GM18517 (cell line): ENCODE measurements around the gene TP53.
"Not testable (repeated sequence)": the region's sequence is repeated elsewhere in the genome, so short reads cannot be mapped to it uniquely, and the experiment has no call there.

Experiments
- ATAC-seq: cut with Tn5 transposase; IDR thresholded peaks from one replicate; pipeline ENCODE4 v1.9.1; 2021; ENCODE audit warnings: mild to moderate bottlenecking, moderate library complexity; ENCODE audit not compliant: unreplicated experiment

The TP53 gene

DNA sequence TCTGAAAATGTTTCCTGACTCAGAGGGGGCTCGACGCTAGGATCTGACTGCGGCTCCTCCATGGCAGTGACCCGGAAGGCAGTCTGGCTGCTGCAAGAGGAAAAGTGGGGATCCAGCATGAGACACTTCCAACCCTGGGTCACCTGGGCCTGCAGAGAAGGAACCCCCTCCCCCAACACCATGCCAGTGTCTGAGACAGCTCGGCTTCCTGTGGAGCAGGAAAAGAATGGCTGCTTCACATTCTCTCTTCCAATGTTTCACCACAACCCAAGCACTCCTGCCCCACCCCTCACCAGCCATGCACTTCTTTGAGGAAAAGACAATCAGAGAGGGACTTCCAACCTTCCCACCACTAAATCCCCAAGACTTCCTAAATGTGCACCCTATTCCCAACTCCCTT is 10.8 kb downstream of the TP53 start:
- no peak for ATAC-seq

- ATAC-seq, result no peak
Observed at GRCh38 chr17:7674934-7675333, 12.4 kb downstream of the TP53 start.

DNA sequence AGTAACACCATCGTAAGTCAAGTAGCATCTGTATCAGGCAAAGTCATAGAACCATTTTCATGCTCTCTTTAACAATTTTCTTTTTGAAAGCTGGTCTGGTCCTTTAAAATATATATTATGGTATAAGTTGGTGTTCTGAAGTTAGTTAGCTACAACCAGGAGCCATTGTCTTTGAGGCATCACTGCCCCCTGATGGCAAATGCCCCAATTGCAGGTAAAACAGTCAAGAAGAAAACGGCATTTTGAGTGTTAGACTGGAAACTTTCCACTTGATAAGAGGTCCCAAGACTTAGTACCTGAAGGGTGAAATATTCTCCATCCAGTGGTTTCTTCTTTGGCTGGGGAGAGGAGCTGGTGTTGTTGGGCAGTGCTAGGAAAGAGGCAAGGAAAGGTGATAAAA is 14.1 kb downstream of the TP53 start:
- ATAC-seq, result no peak

- no peak for ATAC-seq
Observed at GRCh38 chr17:7668482-7668881, 18.8 kb downstream of the TP53 start.

DNA sequence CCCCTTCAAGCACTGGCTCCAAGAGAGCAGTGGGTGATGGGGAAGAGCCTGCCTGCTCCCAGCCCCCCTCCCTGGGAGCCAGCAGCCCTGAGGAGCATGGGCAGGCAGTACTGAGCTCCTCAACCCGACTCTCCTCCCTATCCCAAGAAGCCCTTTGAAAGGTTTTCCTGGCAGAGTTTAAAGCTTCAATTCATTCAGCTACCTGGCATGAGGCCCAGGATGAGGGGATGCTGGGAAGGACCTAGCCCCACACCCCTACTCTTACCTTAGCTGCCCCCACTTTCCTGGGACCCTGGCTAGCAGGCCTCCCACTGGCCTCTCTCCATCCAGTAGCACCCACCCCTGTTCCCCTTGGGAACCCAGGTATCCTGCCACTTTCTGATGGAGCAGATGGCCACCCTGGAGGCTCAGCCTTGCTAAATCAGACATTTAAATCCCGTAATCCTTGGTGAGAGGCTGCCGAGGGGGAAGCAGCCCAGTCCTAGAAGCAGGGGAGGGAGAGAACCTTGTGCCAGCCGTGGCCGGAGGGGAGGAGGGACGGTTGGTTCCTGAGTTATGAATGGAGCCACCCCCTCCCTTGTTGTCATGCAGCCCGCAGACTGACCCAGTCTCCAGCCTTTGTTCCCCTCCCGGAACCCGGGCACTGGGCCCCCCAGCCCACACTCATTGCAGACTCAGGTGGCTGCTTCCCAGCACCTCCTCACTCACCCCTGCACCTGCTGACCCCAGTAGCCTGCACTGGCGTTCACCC is 19.5 kb downstream of the TP53 start:
- ATAC-seq, result no peak

DNA sequence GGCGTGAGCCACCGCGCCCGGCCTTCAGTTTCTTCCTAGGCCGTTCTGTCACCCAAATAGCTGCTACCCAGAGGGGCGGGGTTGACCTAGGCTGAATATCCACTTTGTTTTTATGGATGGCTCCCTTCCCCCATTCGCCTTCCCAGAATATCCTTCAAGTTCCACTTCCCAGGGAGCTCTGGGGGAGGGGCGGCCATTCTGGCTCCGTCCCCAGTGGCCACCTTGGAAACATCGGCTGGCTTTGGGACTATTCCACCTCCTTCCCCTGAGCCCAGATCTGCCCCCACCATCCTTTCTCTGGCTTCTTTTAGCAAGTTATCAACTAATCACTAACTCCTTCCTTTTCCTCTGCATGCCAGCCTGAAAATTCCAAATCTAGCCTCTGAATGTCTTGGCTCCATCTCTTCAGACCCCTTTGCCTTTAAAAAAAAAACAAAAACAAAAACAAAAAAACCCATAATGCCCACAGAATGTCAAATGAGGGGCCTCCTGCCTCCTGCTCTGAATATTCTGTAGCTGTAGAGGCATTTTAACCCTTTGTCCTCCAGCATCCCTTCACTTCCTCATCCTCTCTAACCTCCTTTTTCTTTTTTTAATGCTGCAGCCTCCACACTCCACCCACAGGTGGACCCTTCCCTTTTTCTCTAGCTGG is 30.2 kb downstream of the TP53 start:
- ATAC-seq, result no peak

DNA sequence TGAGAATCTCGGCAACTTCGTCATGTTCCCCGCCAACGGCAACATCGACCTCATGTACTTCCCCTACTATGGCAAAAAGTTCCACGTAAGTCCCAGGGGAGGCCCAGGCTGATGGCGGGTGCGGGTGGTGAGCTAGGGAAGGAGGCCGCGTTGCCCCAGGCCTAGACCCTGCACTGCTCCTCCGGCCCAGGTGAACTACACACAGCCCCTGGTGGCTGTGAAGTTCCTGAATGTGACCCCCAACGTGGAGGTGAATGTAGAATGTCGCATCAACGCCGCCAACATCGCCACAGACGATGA is 31.8 kb downstream of the TP53 start:
- no peak for ATAC-seq

DNA sequence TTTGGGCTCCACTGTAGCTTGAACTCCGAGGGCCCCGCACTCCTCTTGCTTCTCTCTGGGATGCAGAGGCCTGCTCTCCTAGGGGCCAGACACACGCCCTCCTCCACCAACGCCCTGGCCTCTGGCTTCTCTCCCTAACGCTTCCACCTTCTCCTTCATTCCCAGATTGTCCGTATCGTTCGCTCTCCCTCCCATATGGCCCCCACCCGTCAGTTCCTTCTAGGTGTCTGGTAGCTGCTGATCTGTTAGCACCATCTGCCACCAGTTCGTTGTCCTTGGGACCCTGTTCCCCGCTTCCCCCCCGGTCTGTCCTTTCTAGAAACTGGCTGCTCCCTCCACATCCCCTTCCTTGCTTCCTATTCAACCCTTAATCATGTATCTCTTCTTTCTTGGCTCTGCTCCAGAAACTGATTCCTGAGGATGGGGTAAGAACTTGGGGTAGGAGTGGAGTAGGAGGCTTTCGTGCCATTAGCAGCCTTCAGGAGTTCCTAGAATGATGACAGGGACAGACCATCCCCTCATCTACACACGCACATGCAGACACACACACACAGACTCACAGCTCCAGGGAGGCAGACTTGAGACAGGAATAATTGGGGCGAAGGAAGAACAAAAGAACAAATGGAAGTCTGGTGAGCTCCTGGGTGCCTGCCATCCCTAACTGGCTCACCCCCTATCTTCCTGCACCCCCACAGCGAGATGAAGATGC is 32.3 kb downstream of the TP53 start:
- ATAC-seq, result no peak

DNA sequence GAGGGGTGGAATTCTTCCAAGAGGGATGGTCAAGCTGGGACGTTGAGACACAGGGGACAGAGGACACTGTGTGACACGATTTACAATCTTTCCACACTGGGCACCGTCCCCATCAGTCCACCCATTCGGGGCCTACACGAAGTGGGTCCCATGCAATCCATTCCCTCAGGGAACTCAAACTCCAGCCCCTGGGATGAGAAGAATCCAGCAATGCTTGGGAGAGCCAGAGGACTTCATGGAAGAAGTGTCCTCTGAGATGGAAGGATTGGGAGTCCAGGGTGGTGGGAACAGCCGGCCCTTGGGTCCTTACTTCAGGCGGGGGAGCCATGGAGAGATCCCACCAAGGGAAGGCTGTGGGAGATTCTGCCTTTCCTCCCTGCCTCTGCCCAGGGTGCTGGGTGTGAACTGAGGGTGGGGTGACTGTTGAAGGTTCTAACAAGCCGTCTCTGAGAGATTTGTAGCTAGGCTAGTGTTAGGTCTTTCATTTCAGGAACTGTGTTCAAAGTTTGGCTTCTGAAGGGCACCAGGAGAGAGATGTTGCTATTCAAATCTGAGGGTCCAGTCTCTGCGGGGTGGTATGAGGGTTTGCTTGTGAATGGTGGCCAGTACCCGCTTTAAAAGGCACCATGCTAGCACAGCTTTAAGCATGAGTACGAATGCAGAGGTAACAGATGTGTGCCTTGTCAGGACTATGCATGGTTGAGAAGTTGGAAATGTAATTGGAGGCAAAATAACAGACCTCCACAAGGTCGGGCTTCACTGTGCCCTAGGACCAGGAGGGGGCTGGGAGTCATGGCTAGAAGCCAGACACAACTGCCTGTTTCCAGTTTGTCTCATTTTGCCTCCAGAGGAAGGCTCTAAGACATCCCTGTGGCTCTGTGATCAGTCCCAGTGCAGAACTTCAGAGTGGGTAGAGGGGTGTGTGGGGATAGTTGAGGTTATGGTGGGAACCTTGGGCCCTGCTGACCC is 34.6 kb downstream of the TP53 start:
- no peak for ATAC-seq

GRCh38 chr17:7651665-7652387 is 35.5 kb downstream of the TP53 start:
- no peak for ATAC-seq

GRCh38 chr17:7651097-7651664 is 36.1 kb downstream of the TP53 start:
- ATAC-seq, result no peak

DNA sequence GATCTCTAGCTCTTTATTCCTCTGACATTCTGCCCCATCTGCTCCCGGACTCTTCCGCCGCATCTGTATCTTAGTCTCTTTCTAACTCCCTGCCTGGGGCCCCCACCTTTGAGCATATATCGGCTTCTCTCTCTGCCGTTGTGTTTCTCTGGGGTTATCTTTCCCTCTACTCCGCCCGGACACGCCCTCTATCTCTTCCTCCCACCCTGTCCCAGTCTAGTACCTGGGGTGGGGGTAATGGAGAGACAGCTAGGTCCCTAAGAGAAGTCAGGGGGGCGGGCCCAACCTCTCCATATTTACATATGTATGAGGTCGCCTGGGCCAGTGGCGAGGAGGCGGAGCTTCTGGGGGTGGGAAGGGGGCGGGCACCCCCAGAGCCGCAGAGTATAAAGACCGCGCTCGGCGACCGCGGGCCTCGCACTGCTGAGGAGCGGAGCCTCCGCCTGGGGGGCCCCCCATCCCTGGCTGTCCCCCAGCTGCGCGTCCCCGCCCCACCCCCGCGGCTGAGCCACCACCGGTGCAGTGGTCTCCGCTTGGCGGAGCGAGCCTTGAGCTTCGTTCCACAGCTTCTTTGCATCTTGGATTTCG is 36.7 kb downstream of the TP53 start, which contains the start of gene ATP1B2:
Gene ATP1B2 (plus strand): TSS at position 418 of the 588 bp plus-strand sequence. CDS start 593 bp downstream, outside the sequence.
- no peak for ATAC-seq

DNA sequence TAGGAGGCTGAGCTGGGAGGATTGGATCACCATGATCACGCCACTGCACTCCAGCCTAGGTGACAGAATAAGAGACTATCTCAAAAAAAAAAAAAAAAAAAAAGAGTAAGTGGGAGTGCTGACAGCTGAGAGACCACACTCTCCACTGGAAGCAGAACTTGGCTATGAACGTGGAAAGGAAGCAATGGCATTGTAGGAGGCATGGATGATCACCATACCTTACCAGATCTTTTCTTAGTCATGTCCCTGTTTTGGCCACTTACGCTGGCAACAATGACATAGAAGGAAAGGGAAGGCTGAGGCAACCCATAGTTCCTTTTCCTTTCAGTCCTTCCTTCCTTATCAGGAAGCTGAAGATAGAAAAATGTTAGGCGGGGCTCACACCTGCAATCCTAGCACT is 40.3 kb downstream of the TP53 start:
- no peak for ATAC-seq

GRCh38 chr17:7646457-7646856 is 40.8 kb downstream of the TP53 start:
- no peak for ATAC-seq

GRCh38 chr17:7644775-7645174 is 42.5 kb downstream of the TP53 start:
- ATAC-seq, result no peak

DNA sequence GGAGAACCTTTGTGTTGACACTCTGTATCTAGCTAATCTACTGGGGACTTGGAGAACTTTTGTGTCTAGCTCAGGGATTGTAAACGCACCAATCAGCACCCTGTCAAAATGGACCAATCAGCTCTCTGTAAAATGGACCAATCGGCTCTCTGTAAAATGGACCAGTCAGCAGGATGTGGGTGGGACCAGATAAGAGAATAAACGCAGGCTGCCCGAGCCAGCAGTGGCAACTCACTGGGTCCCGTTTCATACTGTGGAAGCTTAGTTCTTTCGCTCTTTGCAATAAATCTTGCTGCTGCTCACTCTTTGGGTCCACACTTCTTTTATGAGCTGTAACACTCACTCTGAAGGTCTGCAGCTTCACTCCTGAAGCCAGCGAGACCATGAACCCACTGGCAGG is 45.7 kb downstream of the TP53 start:
- not testable (repeated sequence) for ATAC-seq

GRCh38 chr17:7640783-7641182 is 46.5 kb downstream of the TP53 start:
- ATAC-seq, result no peak

DNA sequence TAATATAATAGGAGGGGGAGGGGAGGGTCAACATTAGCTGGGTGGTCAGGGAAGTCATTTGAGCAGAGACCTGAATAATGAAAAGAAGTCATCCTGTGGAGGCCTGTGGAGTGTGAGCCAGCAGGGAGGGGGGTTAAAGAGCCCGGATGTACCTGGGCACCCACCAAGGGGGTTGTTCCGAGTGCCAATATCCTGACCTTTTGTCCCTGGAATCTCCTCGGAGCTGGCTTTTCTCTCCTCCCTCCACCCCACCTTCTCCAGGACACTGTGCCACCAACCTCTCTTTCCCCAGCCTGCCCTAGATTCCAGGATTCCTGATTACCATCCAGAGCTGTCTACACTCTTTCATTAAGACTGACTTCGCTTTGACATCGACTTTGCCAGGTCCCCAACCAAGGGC is 51.1 kb downstream of the TP53 start:
- no peak for ATAC-seq

DNA sequence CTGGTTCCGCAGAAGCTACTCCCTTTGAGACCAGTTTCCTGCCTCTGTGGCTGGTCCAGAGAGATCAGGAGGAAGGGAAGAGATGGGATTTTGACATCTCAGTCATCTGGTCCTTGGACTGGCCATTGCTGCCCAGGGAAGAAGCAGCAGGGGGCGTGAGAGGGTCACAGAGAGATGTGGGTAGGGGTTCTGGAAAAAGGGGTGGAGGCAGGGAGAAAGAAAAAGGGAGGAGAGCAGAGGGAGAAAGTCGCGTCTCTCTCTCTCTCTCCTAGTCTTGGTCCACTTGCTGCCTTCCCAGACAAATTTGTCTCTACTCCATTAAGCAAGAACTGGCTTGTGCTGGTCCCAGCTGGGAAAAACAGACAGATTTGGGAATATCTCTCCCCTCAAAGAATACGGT is 52.9 kb downstream of the TP53 start:
- ATAC-seq, result no peak

GRCh38 chr17:7633093-7633492 is 54.2 kb downstream of the TP53 start:
- ATAC-seq, result no peak
